ENCODE data around the gene RERE. TPM values are rescaled to one million over a fixed set of nuclear protein-coding genes. Genes with fewer than 3 reads are reported as not detected.
"Not testable (repeated sequence)": the region's sequence is repeated elsewhere in the genome, so short reads cannot be mapped to it uniquely, and the experiment has no call there.

Gene RERE
- total RNA-seq, 1 experiment from 2014 or later = 217 TPM

- in situ Hi-C loops (cut with HindIII; ENCODE audit: low pct_unique_long_range_greater_than_20kb, low sequenced_read_pairs) = no loop called here
- ChIA-PET POLR2A (no interaction called here), CTCF (interaction anchor here (0.6 to 0.7 kb wide), 2 partner anchors 14 to 18 kb away, joined by 3 to 6 read pairs; partner anchors contain the start of gene RERE)
- Histone ChIP-seq H3K36me3 (ENCODE audit: control insufficient read depth, insufficient read depth, low read length) (no peaks in the 10 kb centered on the region), H3K4me3 (ENCODE audit: low read depth in 2 of 2, low read length in 2 of 2) (no peak overlapping the region), H3K27ac (ENCODE audit: low read length) (no peak overlapping the region), H3K9me3 (ENCODE audit: control insufficient read depth, insufficient read depth, low read depth, low read length) (no peaks in the 10 kb centered on the region), H3K4me1 (ENCODE audit: control insufficient read depth, insufficient read depth, low read length) (no peaks in the 10 kb centered on the region), H3K27me3 (ENCODE audit: control insufficient read depth, insufficient read depth, low read length) (no peaks in the 10 kb centered on the region)
- ATAC-seq (no peak), DNase-seq (ENCODE audit: low read depth, low spot score) (no peak)
- intact Hi-C loops (cut with micrococcal nuclease; ENCODE audit: unreplicated experiment) = no loop called here
- TF ChIP-seq CTCF (IDR thresholded peaks at IDR 0.05) (no peak), REST (IDR thresholded peaks at IDR 0.05; ENCODE audit: insufficient read depth in 1 of 2, low read depth in 2 of 2, low read length in 1 of 2) (no peak), SIN3A (IDR thresholded peaks at IDR 0.05; ENCODE audit: borderline replicate concordance, insufficient read depth, low read depth, low read length) (no peak), POLR2AphosphoS5 (IDR thresholded peaks at IDR 0.05; ENCODE audit: low read depth, low read length) (no peak), TCF7L2 (IDR thresholded peaks at IDR 0.05; ENCODE audit: low read depth, low read length) (no peak)
- no TSS peak for BruUV-seq (replicated peaks)
Measured at GRCh38 chr1:8831340-8831739, 13.9 kb upstream of the RERE start.

GRCh38 chr1:8830732-8831131 lies 13.3 kb upstream of the RERE start:
- H3K4me1 ChIP-seq (ENCODE audit: control insufficient read depth, insufficient read depth, low read length); CTCF ChIA-PET; H3K36me3 ChIP-seq (ENCODE audit: control insufficient read depth, insufficient read depth, low read length); intact Hi-C loops (cut with micrococcal nuclease; ENCODE audit: unreplicated experiment); ATAC-seq; POLR2A ChIA-PET; BruUV-seq (replicated peaks); H3K27me3 ChIP-seq (ENCODE audit: control insufficient read depth, insufficient read depth, low read length); H3K9me3 ChIP-seq (ENCODE audit: control insufficient read depth, insufficient read depth, low read depth, low read length); DNase-seq (ENCODE audit: low read depth, low spot score); in situ Hi-C loops (cut with HindIII; ENCODE audit: low pct_unique_long_range_greater_than_20kb, low sequenced_read_pairs); H3K4me3 ChIP-seq (ENCODE audit: low read depth in 2 of 2, low read length in 2 of 2); H3K27ac ChIP-seq (ENCODE audit: low read length): not testable (repeated sequence)

GRCh38 chr1:8825985-8826481 lies 8.6 kb upstream of the RERE start:
- in situ Hi-C loops (cut with HindIII; ENCODE audit: low pct_unique_long_range_greater_than_20kb, low sequenced_read_pairs) = no loop called here

More at GRCh38 chr1:8825985-8826481, 8.6 kb upstream of the RERE start:
- H3K27ac ChIP-seq (ENCODE audit: low read length) = peak overlapping the region; percentile 57; the same call in 1 of the 2 replicates
- no peak for ATAC-seq
- H3K4me1 ChIP-seq (ENCODE audit: control insufficient read depth, insufficient read depth, low read length) = peaks cover 31% of the 10 kb centered on the region
- no peaks in the 10 kb centered on the region for H3K36me3 ChIP-seq (ENCODE audit: control insufficient read depth, insufficient read depth, low read length)
- no peak for DNase-seq (ENCODE audit: low read depth, low spot score)
- POLR2A ChIA-PET = no interaction called here
- TF ChIP-seq SIN3A (IDR thresholded peaks at IDR 0.05; ENCODE audit: borderline replicate concordance, insufficient read depth, low read depth, low read length) = no peak
- CTCF ChIA-PET = interaction anchor here (0.7 kb wide), 1 partner anchor 164 kb away, joined by 12 read pairs; no protein-coding TSS in a partner anchor
- no peaks in the 10 kb centered on the region for H3K9me3 ChIP-seq (ENCODE audit: control insufficient read depth, insufficient read depth, low read depth, low read length)
- no peak overlapping the region for H3K4me3 ChIP-seq (ENCODE audit: low read depth in 2 of 2, low read length in 2 of 2)
- H3K27me3 ChIP-seq (ENCODE audit: control insufficient read depth, insufficient read depth, low read length) = no peaks in the 10 kb centered on the region
- intact Hi-C loops (cut with micrococcal nuclease; ENCODE audit: unreplicated experiment) = no loop called here
- BruUV-seq (replicated peaks) = no TSS peak

All from Panc1 (cell line).